ENCODE results near the gene ASPSCR1.

ASPSCR1 gene

DNA sequence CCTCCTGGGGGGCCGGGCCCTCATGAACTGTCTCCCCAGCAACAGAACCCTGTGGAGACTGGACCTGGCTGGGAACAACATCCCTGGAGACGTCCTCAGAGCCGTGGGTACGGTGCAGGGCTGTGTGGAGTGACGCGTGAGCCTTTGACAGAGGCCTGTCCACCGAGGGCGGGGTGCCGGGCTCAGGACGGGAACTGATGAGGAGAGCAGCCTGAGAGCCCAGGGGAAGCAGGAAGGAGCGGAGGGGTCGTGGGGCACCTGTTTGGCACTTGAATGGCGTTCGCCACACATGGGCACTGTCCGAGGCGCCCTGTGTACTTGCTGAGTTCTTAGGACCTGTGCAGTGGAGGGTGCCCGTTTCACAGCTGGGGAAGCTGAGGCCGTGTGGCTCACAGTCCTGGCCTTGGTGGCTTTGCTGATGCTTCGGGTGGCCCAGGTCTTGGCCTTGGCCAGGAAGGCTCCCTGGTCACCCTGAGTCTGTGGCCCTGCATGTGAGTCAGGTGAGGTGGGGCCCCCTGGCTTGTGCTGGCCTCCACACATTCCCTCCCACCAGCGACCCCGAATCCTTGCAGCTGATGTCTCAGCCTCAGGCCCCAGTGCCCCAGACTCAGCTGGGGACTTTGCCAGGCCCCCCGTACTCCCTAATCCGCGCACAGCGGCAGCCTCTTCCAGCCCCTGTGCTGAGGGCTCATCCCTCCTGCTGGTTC is 48.1 kb downstream of the ASPSCR1 start:
- TF ChIP-seq, protein P1, sequence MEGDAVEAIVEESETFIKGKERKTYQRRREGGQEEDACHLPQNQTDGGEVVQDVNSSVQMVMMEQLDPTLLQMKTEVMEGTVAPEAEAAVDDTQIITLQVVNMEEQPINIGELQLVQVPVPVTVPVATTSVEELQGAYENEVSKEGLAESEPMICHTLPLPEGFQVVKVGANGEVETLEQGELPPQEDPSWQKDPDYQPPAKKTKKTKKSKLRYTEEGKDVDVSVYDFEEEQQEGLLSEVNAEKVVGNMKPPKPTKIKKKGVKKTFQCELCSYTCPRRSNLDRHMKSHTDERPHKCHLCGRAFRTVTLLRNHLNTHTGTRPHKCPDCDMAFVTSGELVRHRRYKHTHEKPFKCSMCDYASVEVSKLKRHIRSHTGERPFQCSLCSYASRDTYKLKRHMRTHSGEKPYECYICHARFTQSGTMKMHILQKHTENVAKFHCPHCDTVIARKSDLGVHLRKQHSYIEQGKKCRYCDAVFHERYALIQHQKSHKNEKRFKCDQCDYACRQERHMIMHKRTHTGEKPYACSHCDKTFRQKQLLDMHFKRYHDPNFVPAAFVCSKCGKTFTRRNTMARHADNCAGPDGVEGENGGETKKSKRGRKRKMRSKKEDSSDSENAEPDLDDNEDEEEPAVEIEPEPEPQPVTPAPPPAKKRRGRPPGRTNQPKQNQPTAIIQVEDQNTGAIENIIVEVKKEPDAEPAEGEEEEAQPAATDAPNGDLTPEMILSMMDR (IDR thresholded peaks at IDR 0.05; ENCODE audit: low read length, missing control alignments) = no peak
- H3K4me3 ChIP-seq (replicated peaks; ENCODE audit: low read depth, low read length) = no peak overlapping the region
- DNase-seq (ENCODE audit: low read depth) = no peak

DNA sequence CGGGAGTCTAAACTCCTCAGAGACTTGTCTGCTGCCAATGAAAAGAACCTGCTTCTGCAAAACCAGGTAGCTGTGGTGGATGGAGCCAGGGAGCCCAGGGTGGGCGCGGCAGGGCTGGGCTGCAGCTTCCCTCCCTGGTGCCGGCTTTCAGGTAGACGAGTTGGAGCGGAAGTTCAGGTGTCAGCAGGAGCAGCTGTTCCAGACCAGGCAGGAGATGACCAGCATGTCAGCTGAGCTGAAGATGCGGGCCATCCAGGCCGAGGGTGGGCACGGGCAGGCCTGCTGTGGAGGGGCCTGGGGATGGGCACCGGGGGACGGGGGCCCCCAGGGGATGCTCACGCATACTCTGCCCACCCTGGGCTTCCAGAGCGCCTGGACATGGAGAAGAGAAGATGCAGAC is 50.8 kb downstream of the ASPSCR1 start:
- TF ChIP-seq, protein P1 (IDR thresholded peaks at IDR 0.05; ENCODE audit: low read length, missing control alignments) = no peak
- H3K4me3 ChIP-seq (replicated peaks; ENCODE audit: low read depth, low read length) = no peak overlapping the region
- DNase-seq (ENCODE audit: low read depth) = no peak

DNA sequence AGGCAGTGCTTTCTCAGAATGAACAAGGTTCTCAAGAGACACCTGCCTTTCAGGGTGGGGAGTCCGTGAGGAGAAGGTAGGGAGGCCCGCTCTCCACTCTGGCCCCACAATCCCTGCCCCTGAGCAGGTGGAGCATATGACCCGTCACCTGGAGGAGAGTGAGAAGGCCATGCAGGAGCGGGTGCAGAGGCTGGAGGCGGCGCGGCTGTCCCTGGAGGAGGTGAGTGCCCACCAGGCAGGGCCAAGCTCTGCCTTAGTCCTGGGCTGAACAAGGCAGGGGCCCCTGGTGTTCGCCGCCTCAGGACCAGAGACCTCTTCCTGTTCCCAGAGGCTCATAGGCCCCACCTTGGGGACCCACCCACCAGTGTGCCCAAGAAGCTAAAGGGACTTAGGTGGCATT is 51.5 kb downstream of the ASPSCR1 start:
- DNase-seq (ENCODE audit: low read depth) = no peak
- TF ChIP-seq, protein P1 (IDR thresholded peaks at IDR 0.05; ENCODE audit: low read length, missing control alignments) = no peak
- H3K4me3 ChIP-seq (replicated peaks; ENCODE audit: low read depth, low read length) = no peak overlapping the region

DNA sequence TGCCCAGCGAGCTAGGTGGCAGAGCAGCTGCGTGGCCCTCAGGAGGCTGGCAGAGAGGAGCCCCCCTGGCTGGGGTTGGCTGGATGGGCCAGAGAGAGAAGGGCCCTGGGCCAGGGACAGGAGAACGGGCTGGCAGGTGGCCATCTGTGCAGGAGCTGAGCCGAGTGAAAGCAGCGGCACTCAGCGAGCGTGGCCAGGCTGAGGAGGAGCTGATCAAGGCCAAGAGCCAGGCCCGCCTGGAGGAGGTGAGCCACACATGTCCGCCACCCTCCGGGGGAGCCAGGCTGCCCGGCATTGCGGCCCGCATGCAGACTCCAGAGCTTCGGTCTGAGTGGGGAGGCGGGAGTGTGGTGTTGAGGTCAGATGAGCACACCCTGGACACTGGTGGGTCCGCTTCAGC is 52.0 kb downstream of the ASPSCR1 start:
- TF ChIP-seq, protein P1 (IDR thresholded peaks at IDR 0.05; ENCODE audit: low read length, missing control alignments) = no peak
- no peak overlapping the region for H3K4me3 ChIP-seq (replicated peaks; ENCODE audit: low read depth, low read length)
- DNase-seq (ENCODE audit: low read depth) = no peak

DNA sequence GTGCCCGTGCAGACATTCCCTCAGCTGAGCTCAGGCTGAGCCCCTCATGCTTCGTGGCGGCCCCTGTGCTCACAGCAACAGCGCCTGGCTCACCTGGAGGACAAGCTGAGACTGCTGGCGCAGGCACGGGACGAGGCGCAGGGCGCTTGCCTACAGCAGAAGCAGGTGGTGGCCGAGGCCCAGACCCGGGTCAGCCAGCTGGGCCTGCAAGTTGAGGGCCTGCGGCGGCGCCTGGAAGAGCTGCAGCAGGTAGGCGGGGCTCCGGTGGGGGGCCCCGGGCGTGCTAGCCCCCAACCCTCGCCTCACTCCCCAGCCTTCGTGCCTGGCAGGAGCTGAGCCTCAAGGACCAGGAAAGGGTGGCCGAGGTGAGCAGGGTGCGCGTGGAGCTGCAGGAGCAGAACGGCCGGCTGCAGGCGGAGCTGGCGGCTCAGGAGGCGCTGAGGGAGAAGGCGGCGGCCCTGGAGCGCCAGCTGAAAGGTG is 52.6 kb downstream of the ASPSCR1 start:
- TF ChIP-seq, protein P1 (IDR thresholded peaks at IDR 0.05; ENCODE audit: low read length, missing control alignments) = no peak
- H3K4me3 ChIP-seq (replicated peaks; ENCODE audit: low read depth, low read length) = no peak overlapping the region
- no peak for DNase-seq (ENCODE audit: low read depth)

DNA sequence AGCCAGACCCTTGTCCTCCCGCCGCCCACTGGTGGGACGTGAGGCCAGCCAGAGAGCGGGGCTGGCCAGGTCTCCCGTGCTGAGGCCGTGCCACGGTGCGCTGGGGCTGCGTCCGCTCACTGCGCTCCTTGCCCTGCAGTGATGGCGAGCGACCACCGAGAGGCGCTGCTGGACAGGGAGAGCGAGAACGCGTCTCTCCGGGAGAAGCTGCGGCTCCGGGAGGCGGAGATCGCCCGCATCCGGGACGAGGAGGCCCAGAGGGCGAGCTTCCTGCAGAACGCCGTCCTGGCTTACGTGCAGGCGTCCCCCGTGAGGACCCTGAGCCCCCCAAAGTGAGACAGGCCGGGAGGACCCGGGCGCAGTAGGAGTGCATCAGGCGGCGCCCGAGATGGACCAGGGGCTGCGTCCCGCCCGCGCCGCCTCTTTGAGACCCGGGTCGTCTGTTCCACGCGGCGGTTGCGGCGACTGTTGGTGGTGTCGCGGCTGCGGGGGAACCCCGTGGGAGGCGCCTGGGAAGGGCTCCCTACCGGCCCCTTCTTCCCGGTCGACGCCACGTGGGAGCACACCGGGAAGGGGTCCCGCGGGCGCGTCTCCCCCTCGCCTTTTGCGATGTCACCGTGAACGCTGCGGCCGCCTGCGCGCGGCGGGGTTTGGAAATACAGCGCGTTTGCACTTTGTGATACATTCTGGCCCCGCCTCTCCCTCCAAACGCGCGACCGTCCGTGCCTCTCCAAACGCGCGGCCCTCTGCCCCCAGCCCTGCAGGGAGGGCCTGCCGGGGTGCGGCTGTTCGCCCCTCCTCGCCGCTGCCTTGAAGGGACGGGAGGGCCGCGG is 53.3 kb downstream of the ASPSCR1 start:
- H3K4me3 ChIP-seq (replicated peaks; ENCODE audit: low read depth, low read length) = peak overlapping the region; percentile 53
- TF ChIP-seq, protein P1 (IDR thresholded peaks at IDR 0.05; ENCODE audit: low read length, missing control alignments) = peak; percentile 71
- DNase-seq (ENCODE audit: low read depth) = peak; percentile 89
